Frontal cortex (tissue), 4 donors: ENCODE data around the gene HSD17B13. TPM values are rescaled to one million over a fixed set of nuclear protein-coding genes. Genes with fewer than 3 reads are reported as not detected.
A peak's percentile ranks its signal among the peaks of the same experiment; 100 is the strongest.

Experiments
- DNase-seq, 2 donors: peaks; one replicate each; pipeline ENCODE4 v3.0.0; 2012; ENCODE audit warnings: low spot score in 2 of 2
- FAIRE-seq: peaks from 2 replicates; lab custom pipeline; 2012; peaks lifted over from hg19 to GRCh38; lab: Jason Lieb, UNC
- small RNA-seq: library from RNA; depleted of rRNA; stranded (forward); fragments of <200 nt; gene quantifications from one replicate; pipeline ENCODE3, GENCODE V24; 2014
- total RNA-seq: library from RNA; depleted of rRNA; stranded (reverse); fragments of >200 nt; gene quantifications from one replicate; pipeline ENCODE4 v1.2.3, GENCODE V29; 2014
- donor health status: control.
- donor health status: control.
- donor health status: control.

HSD17B13 gene
- total RNA-seq, 1 donor from 2014 or later = 0.41 TPM

- DNase-seq (no peak), FAIRE-seq (no peak)
Observed at GRCh38 chr4:87274327-87274726, 48.4 kb downstream of the HSD17B13 start.

GRCh38 chr4:87270825-87271224 lies 51.9 kb downstream of the HSD17B13 start:
- DNase-seq (no peak), FAIRE-seq (no peak)

- peak; percentile 15 to 28 for DNase-seq
- FAIRE-seq = peak; percentile 89
Observed at GRCh38 chr4:87270144-87270543, 52.5 kb downstream of the HSD17B13 start.

DNA sequence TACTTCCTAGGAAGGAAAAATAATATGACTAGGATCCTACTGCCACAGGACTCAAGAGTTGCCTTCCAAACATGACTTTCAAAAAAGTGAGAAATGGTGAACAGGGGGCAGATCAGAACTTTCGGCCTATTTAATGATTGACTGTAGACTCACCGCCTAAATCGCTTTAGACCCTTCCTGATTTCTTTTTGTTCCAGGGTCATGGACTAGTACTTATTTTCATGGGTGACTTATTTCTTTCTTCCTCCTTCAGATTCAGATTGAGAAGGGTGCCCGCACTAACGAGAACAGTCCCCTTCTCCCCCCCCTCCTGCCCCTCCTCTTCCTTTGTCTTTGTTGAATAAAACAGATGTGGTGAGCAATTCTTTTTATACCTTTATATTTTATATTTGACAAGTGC lies 54.3 kb downstream of the HSD17B13 start:
- no peak for FAIRE-seq
- no peak for DNase-seq

GRCh38 chr4:87266986-87267385 lies 55.7 kb downstream of the HSD17B13 start:
- no peak for FAIRE-seq
- DNase-seq = no peak

GRCh38 chr4:87262886-87263285 lies 59.8 kb downstream of the HSD17B13 start:
- FAIRE-seq = no peak
- no peak for DNase-seq

- DNase-seq (no peak), FAIRE-seq (no peak)
Observed at GRCh38 chr4:87260477-87260876, 62.2 kb downstream of the HSD17B13 start.

DNA sequence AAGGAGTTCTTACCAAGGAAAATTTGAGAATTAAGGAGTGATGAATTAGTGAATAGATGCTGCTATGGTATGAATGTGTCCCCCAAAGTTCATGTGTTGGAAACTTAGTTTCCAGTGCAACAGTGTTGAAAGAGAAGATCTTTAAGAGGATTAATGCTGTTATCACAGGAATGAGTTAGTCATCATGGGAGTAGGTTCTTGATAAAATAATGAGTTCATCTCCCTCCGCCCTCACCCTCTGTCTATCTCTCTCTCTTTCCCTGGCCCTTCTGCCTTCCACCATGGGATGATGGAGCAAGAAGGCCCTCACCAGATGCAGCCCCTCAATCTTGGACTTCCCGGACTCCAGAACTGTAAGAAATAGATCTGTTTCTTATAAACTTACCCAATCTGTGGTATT lies 64.0 kb downstream of the HSD17B13 start:
- no peak for FAIRE-seq

GRCh38 chr4:87257523-87257922 lies 65.2 kb downstream of the HSD17B13 start:
- peak in 1 of 2 donors; percentile 20 for DNase-seq
- no peak for FAIRE-seq

More for the DNA sequence above, 64.0 kb downstream of the HSD17B13 start:
- no peak for DNase-seq

GRCh38 chr4:87255755-87256154 lies 66.9 kb downstream of the HSD17B13 start:
- no peak for FAIRE-seq
- no peak for DNase-seq

Small RNA genes lying within 50 kb of the gene (small RNA-seq; reads per million reads assigned to genes)
- gene MIR5705 = not detected

Other genes with a start within 250 kb of the HSD17B13 start
- gene KLHL8, start 102.3 kb downstream of the HSD17B13 start, total RNA-seq = 162 TPM
- 52.6 TPM for gene HSD17B11, start 68.3 kb upstream of the HSD17B13 start, total RNA-seq
- gene NUDT9, start 99.7 kb upstream of the HSD17B13 start, total RNA-seq = 20.8 TPM
- gene SPARCL1, start 206.5 kb upstream of the HSD17B13 start, total RNA-seq = 48.9 TPM